Measurements from ENCODE around the gene ANP32B. TPM values are rescaled to one million over a fixed set of nuclear protein-coding genes. Genes with fewer than 3 reads are reported as not detected.
A peak's percentile ranks its signal among the peaks of the same experiment; 100 is the strongest.

Gene ANP32B
- polyA plus RNA-seq, 1 of the 3 experiments (the other 2 are of a cell fraction), result 28.4 TPM

GRCh38 chr9:98020476-98021145 is 37.5 kb downstream of the ANP32B start (continued):
- TF ChIP-seq REST (IDR thresholded peaks at IDR 0.05; ENCODE audit: low read depth, low read length) (no peak), RCOR1 (IDR thresholded peaks at IDR 0.05; ENCODE audit: low read length) (no peak), CTCF (IDR thresholded peaks at IDR 0.05) (no peak), SIN3A (IDR thresholded peaks at IDR 0.05; ENCODE audit: borderline replicate concordance, low read depth, low read length) (no peak), MAX (IDR thresholded peaks at IDR 0.05; ENCODE audit: low read depth) (no peak), RXRA (IDR thresholded peaks at IDR 0.05; ENCODE audit: borderline replicate concordance, low read depth) (no peak), TCF12 (IDR thresholded peaks at IDR 0.05) (no peak), NFIC (IDR thresholded peaks at IDR 0.05; ENCODE audit: borderline replicate concordance) (no peak)

GRCh38 chr9:98021306-98022040 is 38.3 kb downstream of the ANP32B start:
- Histone ChIP-seq H3K4me3 (ENCODE audit: low read depth in 2 of 2, low read length in 1 of 2) (no peak overlapping the region), H3K27ac (ENCODE audit: low read depth in 2 of 2, low read length in 1 of 2) (peak overlapping the region in 1 of 2 experiments; percentile 60; a peak in 2 of 4 replicates), H3K36me3 (replicated peaks in 1 of 2; ENCODE audit: control insufficient read depth in 1 of 2, insufficient read depth in 2 of 2, low read length in 1 of 2) (peaks cover 20 to 24% of the 10 kb centered on the region in 2 experiments), H3K4me2 (no peak overlapping the region), H3K27me3 (ENCODE audit: insufficient read depth) (no peaks in the 10 kb centered on the region), H4K20me1 (ENCODE audit: insufficient read depth) (no peaks in the 10 kb centered on the region), H3F3A (replicated peaks; ENCODE audit: insufficient read depth) (peaks cover 9% of the 10 kb centered on the region), H3K9ac (no peak overlapping the region), H2AFZ (ENCODE audit: low read depth) (no peak overlapping the region), H3K4me1 (ENCODE audit: control insufficient read depth in 1 of 2, insufficient read depth in 2 of 2, low read depth in 1 of 2, low read length in 1 of 2) (peaks cover 0 to 16% of the 10 kb centered on the region in 2 experiments; a peak in 2 of 4 replicates), H3K79me2 (ENCODE audit: insufficient read depth) (no peaks in the 10 kb centered on the region), H3K9me2 (no peaks in the 10 kb centered on the region), H3K9me3 (no peaks in the 10 kb centered on the region)
- TF ChIP-seq EP300 (IDR thresholded peaks at IDR 0.05; ENCODE audit: borderline replicate concordance in 1 of 2, low read depth in 1 of 2, low read length in 1 of 2), result no peak
- TF ChIP-seq MXI1 (IDR thresholded peaks at IDR 0.05; ENCODE audit: low read depth, low read length), result peak; percentile 86
- no peak for TF ChIP-seq JUND (IDR thresholded peaks at IDR 0.05)
- no peak for TF ChIP-seq PBX3 (IDR thresholded peaks at IDR 0.05)
- TF ChIP-seq GABPA (IDR thresholded peaks at IDR 0.05; ENCODE audit: low read depth), result no peak
- TF ChIP-seq ZBTB33 (IDR thresholded peaks at IDR 0.05; ENCODE audit: borderline replicate concordance, low read depth), result no peak
- no peak for TF ChIP-seq RCOR1 (IDR thresholded peaks at IDR 0.05; ENCODE audit: low read length)
- CTCF ChIA-PET, result interaction anchor here (0.9 to 7.6 kb wide), 4 partner anchors 12 to 98 kb away, joined by 3 to 44 read pairs (median 19); partner anchors contain the start of genes ANP32B and TRMO
- POLR2A ChIA-PET, result interaction anchor here (1.5 to 1.6 kb wide), 2 partner anchors 37 to 39 kb away, joined by 4 to 5 read pairs; partner anchors contain the start of gene ANP32B
- DNase-seq, result peak; percentile 50
- 87% methylated on average over 8 of the region's 8 CpGs for WGBS (ENCODE audit: low lambda C conversion rate)

All from SK-N-SH (cell line).